CD4-positive, alpha-beta T cell treated with Interleukin-10 for 1 hour (primary cell): ENCODE data around the gene A3GALT2.

Experiments
- DNase-seq: peaks from one replicate; pipeline ENCODE4 v3.0.0-alpha.2; 2020

The A3GALT2 gene

GRCh38 chr1:33269621-33270020, 51.3 kb downstream of the A3GALT2 start:
- DNase-seq, result no peak

- no peak for DNase-seq
Measured at GRCh38 chr1:33268927-33269610, 51.8 kb downstream of the A3GALT2 start.

- no peak for DNase-seq
Measured at GRCh38 chr1:33268457-33268856, 52.4 kb downstream of the A3GALT2 start.

GRCh38 chr1:33267468-33268205, 53.3 kb downstream of the A3GALT2 start:
- DNase-seq, result no peak

GRCh38 chr1:33266766-33267165, 54.1 kb downstream of the A3GALT2 start:
- no peak for DNase-seq

GRCh38 chr1:33265780-33266605, 54.9 kb downstream of the A3GALT2 start:
- no peak for DNase-seq

- DNase-seq, result no peak
Measured at GRCh38 chr1:33263890-33264504, 56.9 kb downstream of the A3GALT2 start.

GRCh38 chr1:33261344-33261743, 59.6 kb downstream of the A3GALT2 start:
- no peak for DNase-seq

- no peak for DNase-seq
Measured at GRCh38 chr1:33260439-33260838, 60.5 kb downstream of the A3GALT2 start.

- no peak for DNase-seq
Measured at GRCh38 chr1:33259879-33260278, 61.0 kb downstream of the A3GALT2 start.

- no peak for DNase-seq
Measured at GRCh38 chr1:33258788-33259274, 62.1 kb downstream of the A3GALT2 start.

- no peak for DNase-seq
Measured at GRCh38 chr1:33257772-33258712, 62.9 kb downstream of the A3GALT2 start.

GRCh38 chr1:33257207-33257771, 63.6 kb downstream of the A3GALT2 start:
- DNase-seq, result no peak
